GM12878 (cell line): ENCODE data around the gene KIF3A.

Experiments
- BCL11A ChIP-seq: IDR thresholded peaks from 2 replicates; pipeline ENCODE4 v1.6.1; 2011; ENCODE audit warnings: low read depth, low read length
- MEF2A ChIP-seq: IDR thresholded peaks from 2 replicates; pipeline ENCODE4 v1.6.1; 2011; ENCODE audit warnings: low read depth, mild to moderate bottlenecking, low read length, moderate library complexity; ENCODE audit not compliant: insufficient read depth
- POLR2AphosphoS5 ChIP-seq: IDR thresholded peaks from 2 replicates; pipeline ENCODE4 v1.6.1; 2011; ENCODE audit warnings: mild to moderate bottlenecking, low read length, inconsistent platforms
- RAD51 ChIP-seq: fragments of 450-650 bp; IDR thresholded peaks from 2 replicates; pipeline ENCODE4 v1.6.1; 2016; ENCODE audit warnings: moderate library complexity, mild to moderate bottlenecking, inconsistent platforms
- SIX5 ChIP-seq: IDR thresholded peaks from 2 replicates; pipeline ENCODE4 v1.6.1; 2011; ENCODE audit warnings: mild to moderate bottlenecking, low read depth, low read length, moderate library complexity; ENCODE audit not compliant: severe bottlenecking

- no peak for TF ChIP-seq SIX5
- TF ChIP-seq MEF2A = no peak
- no peak for TF ChIP-seq RAD51
- TF ChIP-seq BCL11A = no peak
- no peak for TF ChIP-seq POLR2AphosphoS5
Measured at GRCh38 chr5:132758451-132758850, 21.1 kb upstream of the KIF3A start.
